Cortex of kidney (tissue), 1 donor: ENCODE measurements around the gene TMEM183A.

Source experiments
- DNase-seq: peaks from one replicate; lab custom pipeline; 2025; lab: John Stamatoyannopoulos, UW

Gene TMEM183A

DNA sequence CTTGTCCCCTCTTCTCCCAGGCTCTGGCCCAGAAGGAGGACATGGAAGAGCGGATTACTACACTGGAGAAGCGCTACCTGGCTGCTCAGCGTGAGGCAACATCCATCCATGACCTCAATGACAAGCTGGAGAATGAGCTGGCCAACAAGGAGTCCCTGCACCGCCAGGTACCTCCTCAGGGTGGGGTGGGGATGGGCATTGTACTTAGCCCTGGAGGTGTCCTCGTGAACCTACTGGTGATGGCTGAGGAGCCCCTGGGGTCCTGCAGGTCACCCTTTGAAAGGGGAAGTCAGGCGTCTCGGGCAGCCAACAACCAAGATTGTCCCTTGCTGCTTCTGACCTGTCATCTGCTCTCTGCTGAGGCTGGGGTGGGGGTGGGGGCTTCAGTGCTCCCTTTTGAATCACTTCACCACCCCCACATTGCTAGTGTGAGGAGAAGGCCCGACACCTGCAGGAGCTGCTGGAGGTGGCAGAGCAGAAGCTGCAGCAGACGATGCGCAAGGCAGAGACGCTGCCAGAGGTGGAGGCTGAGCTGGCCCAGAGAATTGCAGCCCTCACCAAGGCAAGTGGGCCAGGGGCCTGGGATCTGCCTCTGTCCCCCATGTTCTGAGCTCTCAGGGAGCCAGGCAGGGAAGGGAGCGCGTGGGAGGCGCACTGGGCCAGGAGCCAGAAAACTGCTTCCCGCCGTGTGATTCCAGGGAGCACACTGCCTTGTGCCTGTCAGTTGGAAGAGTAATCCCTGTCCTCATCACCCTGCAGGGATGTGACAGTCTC is 38.8 kb downstream of the TMEM183A start:
- no peak for DNase-seq

GRCh38 chr1:203046984-203047630 is 39.9 kb downstream of the TMEM183A start:
- no peak for DNase-seq

- DNase-seq, result no peak
Measured at GRCh38 chr1:203048086-203048485, 40.9 kb downstream of the TMEM183A start.

DNA sequence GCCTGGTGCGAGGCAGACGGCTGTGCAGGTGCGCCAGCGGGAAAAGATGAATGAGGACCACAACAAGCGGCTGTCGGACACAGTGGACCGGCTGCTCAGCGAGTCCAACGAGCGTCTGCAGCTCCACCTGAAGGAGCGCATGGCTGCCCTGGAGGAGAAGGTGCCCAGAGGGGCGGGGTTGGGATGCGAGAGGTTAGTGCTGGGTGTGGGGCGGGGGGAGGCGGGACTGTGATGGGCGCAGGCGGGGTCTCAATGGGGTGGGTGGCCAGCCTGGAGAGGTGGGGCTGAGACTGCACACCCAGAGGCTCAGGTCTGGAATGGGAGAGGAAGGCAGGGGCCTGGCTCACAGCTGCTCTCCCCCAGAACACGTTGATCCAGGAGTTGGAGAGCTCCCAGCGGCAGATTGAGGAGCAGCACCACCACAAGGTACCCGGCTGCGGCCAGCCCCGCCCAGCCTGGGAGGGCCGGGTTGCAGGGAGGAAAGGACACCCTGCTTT is 41.4 kb downstream of the TMEM183A start:
- no peak for DNase-seq

GRCh38 chr1:203049077-203049476 is 41.9 kb downstream of the TMEM183A start:
- no peak for DNase-seq

DNA sequence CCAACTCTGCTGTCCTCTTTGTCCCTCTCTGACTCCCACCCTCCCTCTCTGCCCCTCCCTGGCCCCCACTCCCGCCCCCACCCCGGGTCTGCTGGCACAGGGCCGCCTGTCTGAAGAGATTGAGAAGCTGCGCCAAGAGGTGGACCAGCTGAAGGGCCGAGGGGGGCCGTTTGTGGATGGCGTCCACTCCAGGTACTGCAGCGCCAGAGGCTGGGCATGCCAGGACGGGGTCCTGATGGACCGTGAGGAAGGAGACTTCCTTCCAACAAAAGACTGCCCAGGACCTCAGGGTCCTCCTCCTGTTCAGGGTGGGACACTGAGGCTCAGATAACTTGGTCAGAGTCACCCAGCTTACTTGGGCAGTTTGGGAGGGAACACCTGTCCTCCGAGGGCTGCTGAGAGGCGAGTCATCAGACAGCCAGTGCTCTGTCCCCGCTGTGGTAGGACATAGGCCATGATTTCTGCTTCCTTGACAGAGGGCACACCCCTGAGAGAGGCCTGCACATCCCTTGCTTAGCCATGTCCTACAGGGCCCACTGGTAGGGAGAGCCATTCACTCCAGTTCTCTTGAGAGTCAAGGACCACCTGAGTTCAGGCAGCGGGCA is 42.5 kb downstream of the TMEM183A start:
- DNase-seq, result no peak

- no peak for DNase-seq
Measured at GRCh38 chr1:203050826-203051225, 43.7 kb downstream of the TMEM183A start.

DNA sequence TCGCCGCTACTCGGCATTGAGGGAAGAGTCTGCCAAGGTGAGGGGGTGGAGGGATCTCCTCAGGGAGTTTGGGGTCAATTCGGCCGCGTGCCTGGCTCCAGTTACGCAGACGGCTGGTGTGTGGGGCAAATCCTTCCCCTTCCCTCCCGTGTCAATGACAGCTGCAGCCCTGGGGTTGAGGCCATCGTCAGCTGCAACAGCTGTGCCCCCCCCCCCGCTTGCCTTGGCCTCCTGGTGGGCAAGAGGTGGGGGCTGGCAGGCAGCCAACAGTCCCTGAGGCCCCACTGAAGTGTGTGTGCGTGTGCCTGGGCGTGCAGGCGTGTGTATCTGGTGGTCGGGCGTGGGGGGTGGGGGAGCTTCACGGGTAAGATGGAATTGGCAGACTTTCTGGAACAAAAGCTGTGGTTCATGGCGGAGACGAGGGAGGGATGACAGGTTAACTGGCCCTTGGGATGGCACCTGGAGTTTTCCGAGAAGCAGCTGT is 44.7 kb downstream of the TMEM183A start:
- no peak for DNase-seq

DNA sequence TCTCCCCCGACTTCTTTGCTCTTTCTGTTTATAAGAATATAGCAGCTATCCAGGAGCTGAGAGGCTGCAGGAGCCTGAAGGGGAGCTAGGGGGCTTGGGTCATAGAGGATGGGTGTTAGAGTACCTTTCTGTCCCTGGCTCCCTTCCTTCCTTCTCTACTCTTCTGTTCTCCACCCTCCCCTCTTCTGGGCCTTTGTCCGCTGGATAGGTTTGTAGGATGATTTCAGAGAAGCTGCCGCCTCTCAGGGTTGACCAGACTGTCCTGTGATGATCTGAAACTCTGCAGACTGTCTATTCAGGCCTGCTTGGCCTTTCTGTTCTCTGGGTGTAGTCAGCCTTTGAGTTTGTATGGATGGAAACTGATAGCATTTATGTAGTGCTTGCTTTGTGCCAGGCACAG is 45.4 kb downstream of the TMEM183A start:
- no peak for DNase-seq

GRCh38 chr1:203054184-203054583 is 47.0 kb downstream of the TMEM183A start:
- DNase-seq, result no peak

DNA sequence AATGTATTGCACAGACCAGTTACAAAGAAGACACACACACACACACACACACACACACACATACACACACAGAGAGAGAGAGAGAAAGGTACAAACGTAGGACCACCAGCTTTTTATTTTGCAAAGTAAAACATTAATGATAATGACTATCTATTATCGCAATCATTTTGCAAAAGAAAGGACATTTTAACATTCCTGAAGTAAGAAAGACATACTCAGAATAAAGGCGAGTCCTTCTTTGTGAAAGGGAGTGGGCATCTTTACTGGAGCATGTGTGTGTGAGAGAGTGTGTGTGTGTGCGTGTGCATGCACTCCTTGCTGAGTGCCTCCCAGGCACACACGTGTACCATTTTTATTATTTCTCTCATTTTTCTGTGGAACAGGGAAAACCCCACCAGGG is 47.5 kb downstream of the TMEM183A start:
- no peak for DNase-seq

DNA sequence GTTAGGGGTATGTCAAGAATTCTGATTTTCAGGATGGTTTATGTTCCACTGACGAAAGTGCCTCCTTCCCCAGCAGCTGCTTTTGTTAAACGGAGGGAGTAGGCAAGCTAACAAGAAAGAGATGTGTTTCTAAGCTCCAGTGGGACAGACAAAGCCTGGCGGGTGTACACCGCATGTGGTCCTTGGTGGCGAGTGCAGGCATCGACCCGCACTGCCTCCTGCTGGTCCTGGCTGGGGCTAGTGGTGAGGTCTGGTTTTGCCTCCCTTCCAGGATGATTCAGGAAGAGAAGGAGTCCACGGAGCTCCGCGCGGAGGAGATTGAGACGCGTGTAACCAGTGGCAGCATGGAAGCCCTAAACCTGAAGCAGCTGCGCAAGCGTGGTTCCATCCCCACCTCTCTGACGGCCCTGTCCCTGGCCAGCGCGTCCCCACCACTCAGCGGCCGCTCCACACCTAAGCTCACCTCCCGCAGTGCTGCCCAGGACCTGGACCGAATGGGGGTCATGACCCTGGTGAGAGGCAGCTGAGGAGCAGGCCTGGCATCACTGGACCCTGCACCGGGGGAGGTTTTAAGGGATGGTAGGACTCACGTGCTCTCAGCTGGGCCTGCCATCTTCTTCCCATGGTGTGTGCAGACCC is 48.1 kb downstream of the TMEM183A start:
- DNase-seq, result no peak

- no peak for DNase-seq
Measured at GRCh38 chr1:203056012-203056411, 48.8 kb downstream of the TMEM183A start.

DNA sequence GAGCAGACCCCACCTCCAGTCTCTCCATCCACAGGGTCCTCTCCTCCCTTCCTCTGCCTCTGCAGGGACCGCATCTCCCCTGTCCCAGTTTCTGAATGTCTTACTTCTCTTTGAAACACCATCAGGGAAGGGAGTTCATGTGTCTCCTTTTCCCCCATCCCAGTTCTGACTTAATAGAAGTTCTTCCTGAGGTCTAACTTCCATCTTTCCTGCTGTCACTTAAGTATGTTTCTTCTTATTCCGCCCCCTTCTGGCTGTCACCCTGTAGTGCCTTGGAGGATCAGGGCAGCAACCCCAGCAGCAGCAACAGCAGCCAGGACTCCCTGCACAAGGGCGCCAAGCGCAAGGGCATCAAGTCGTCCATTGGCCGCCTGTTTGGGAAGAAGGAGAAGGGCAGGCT is 49.3 kb downstream of the TMEM183A start:
- no peak for DNase-seq

DNA sequence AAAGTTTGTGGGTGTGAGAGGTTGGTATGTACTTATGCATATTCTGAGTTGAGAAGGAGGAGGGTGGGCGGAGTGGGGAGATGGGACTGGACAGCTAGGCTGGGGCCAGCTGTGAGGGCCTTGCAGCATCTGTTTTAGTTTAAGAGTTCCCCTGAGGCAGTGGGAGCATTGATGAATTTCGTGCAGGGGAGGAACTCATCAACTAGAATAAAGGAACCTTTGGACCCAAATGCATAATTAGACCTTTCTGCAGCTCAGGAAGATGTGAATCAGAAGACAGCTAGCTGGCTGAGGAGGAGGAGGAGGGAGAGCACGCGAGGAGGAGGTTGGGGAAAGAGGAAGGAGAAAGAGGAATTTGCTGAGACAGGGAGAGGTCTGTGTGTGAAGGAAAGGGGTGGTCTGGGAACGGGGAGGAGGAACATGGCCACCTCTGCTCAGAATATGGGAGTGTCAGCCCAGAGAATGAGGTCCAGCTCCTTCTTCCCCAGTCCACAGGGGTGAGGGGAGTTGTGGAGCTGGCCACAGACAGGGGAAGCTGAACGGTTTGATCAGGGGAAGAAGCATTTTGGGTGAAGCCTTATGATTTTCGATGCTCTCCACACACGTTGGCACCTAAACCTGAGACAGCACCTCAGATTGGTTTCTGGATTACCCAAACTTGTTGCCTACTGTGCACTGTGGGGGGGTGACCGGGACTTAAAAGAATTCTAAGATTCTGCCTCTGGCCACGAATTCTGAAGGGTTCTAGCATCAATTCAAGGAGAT is 50.9 kb downstream of the TMEM183A start:
- DNase-seq, result no peak

GRCh38 chr1:203058676-203058935 is 51.4 kb downstream of the TMEM183A start:
- DNase-seq, result no peak

DNA sequence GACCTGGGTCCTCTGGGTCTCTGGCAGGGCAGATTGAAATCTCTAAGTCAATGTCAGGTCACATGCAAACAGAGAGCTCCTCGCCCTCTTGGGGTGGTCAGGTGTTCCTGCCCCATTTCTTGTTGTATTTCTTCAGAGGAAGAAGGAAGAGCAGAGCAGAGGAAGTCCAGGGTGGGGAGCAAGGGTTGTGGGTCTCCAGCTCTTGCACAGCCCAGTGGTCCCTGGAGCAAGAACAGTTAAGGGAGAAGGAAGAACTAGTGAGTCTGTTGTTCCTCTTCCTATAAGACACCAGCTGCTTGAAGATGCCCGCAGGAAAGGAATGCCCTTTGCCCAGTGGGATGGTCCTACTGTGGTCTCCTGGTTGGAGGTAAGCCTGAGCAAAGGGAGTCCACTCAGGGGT is 52.3 kb downstream of the TMEM183A start:
- no peak for DNase-seq

- no peak for DNase-seq
Measured at GRCh38 chr1:203060115-203060514, 52.9 kb downstream of the TMEM183A start.

GRCh38 chr1:203063287-203063686 is 56.1 kb downstream of the TMEM183A start:
- DNase-seq, result no peak

DNA sequence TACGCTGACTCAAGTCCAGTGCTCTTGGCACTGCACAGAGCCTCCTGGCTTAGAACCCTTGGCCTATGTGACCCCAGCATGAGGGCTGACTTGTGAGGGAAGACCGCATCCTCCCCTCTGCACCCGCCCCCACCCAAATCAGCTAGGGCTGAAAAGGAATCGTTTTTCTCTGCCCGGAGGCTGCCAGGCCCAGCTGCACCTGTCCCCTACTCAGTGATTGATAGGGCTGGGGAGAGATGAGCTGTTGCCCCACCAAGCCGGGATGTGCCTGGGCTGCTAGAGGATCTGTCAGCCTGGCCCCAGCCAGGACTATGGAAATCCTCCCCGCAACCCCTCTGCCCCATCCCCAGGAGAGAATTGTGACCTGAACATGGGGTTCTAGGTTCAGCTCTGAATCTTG is 58.0 kb downstream of the TMEM183A start:
- no peak for DNase-seq

GRCh38 chr1:203065986-203066385 is 58.8 kb downstream of the TMEM183A start:
- no peak for DNase-seq

GRCh38 chr1:203066965-203067364 is 59.8 kb downstream of the TMEM183A start:
- DNase-seq, result no peak
